Panc1 (cell line): ENCODE data around the gene DCAF8. TPM values are rescaled to one million over a fixed set of nuclear protein-coding genes. Genes with fewer than 3 reads are reported as not detected.

Experiments
- ATAC-seq: fragments of 200-7000 bp; cut with Tn5 transposase; 2 replicates; pipeline ENCODE4 v1.9.1; 2020; ENCODE audit warnings: mild to moderate bottlenecking, moderate library complexity
- BruUV-seq: library from RNA; stranded (reverse); fragments of 400-500 nt; replicated peaks from 2 replicates; lab custom pipeline; 2021; lab: Mats Ljungman, UMichigan
- CTCF ChIA-PET: fragments of 300-600 bp; sonication (Branson Sonifier 250); formaldehyde crosslinking; loops from one replicate; lab custom pipeline; 2022; ENCODE audit warnings: antibody characterized with exemption; lab: Charles Lee
- POLR2A ChIA-PET: fragments of 300-600 bp; sonication (Branson Sonifier 250); formaldehyde crosslinking; loops from one replicate; lab custom pipeline; 2022; ENCODE audit warnings: antibody characterized with exemption; lab: Charles Lee
- DNase-seq: peaks from one replicate; pipeline ENCODE4 v3.0.0-alpha.2; 2010; ENCODE audit warnings: low read depth, low spot score
- H3K27ac ChIP-seq: 2 replicates; pipeline ENCODE4 v1.5.1; 2011; ENCODE audit warnings: mild to moderate bottlenecking, low read length, inconsistent platforms
- H3K27me3 ChIP-seq: fragments of 200-500 bp; sonication (Bioruptor generic); 2 replicates; pipeline ENCODE4 v1.6.0; 2014; ENCODE audit warnings: low read length, inconsistent platforms; ENCODE audit not compliant: control insufficient read depth, insufficient read depth
- H3K36me3 ChIP-seq: fragments of 200-500 bp; sonication (Bioruptor generic); 2 replicates; pipeline ENCODE4 v1.5.1; 2014; ENCODE audit warnings: inconsistent platforms, mild to moderate bottlenecking, low read length, moderate library complexity; ENCODE audit not compliant: control insufficient read depth, insufficient read depth
- H3K4me1 ChIP-seq: 2 replicates; pipeline ENCODE4 v1.5.1; 2011; ENCODE audit warnings: inconsistent platforms, mild to moderate bottlenecking, low read length, moderate library complexity; ENCODE audit not compliant: control insufficient read depth, insufficient read depth
- H3K4me3 ChIP-seq, 2 experiments: 2 replicates each; pipeline ENCODE4 v1.5.1; 2011 to 2012; ENCODE audit warnings: low read depth in 2 of 2, low read length in 2 of 2, mild to moderate bottlenecking in 2 of 2, inconsistent platforms in 1 of 2, moderate library complexity in 1 of 2
- H3K9me3 ChIP-seq: fragments of 200-500 bp; sonication (Bioruptor generic); 2 replicates; pipeline ENCODE4 v1.5.1; 2014; ENCODE audit warnings: low read depth, mild to moderate bottlenecking, inconsistent platforms, low read length, moderate library complexity; ENCODE audit not compliant: control insufficient read depth, insufficient read depth
- CTCF ChIP-seq: fragments of 450-650 bp; IDR thresholded peaks from 2 replicates; pipeline ENCODE4 v1.5.1; 2017; ENCODE audit warnings: mild to moderate bottlenecking
- POLR2AphosphoS5 ChIP-seq: IDR thresholded peaks from 2 replicates; pipeline ENCODE4 v1.6.1; 2012; ENCODE audit warnings: mild to moderate bottlenecking, low read depth, low read length, moderate library complexity
- SIN3A ChIP-seq: IDR thresholded peaks from 2 replicates; pipeline ENCODE4 v1.6.1; 2012; ENCODE audit warnings: low read depth, mild to moderate bottlenecking, low read length, moderate library complexity, borderline replicate concordance; ENCODE audit not compliant: insufficient read depth
- TCF7L2 ChIP-seq: IDR thresholded peaks from 2 replicates; pipeline ENCODE4 v1.6.1; 2011; ENCODE audit warnings: mild to moderate bottlenecking, low read depth, low read length, inconsistent platforms
- in situ Hi-C: cut with HindIII; loops from 2 replicates; pipeline ENCODE4 v1.10.0; 2016; ENCODE audit warnings: low sequenced_read_pairs, low pct_unique_long_range_greater_than_20kb
- intact Hi-C: fragments of 100-400 bp; cut with micrococcal nuclease; formaldehyde crosslinking; loops from one replicate; pipeline ENCODE4 v1.10.0; 2022; ENCODE audit not compliant: unreplicated experiment
- total RNA-seq: library from RNA; stranded (reverse); gene quantifications from one replicate; pipeline ENCODE4 v1.2.1, GENCODE V29; 2021; ENCODE audit not compliant: unreplicated experiment
- TF ChIP-seq, protein P1 (sequence below), 2 experiments: IDR thresholded peaks; 2 replicates each; pipeline ENCODE4 v1.6.1; 2011 to 2012; ENCODE audit warnings: low read depth in 2 of 2, control low read depth in 1 of 2, low read length in 1 of 2, mild to moderate bottlenecking in 1 of 2, moderate library complexity in 1 of 2; ENCODE audit not compliant: insufficient read depth in 1 of 2

Gene DCAF8
- total RNA-seq, 1 experiment from 2014 or later, result 127 TPM

DNA sequence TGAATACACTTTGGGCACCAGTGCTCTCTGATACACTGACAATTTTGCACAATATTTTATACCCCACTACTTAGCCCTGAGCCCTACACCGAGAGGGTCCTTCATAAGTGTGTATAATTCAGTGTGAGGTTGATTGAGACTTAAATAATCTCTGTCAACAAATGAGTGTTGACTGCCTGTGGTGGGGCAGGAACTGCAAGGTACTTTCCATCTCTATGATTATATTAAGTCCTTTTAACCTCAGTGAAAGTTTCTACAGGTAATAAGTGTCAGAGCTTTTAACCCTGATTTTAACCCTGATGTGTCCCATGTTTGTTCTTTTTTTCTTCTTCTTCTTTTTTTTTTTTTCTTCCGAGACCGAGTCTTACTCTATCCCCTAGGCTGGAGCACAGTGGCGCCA is 66.2 kb downstream of the DCAF8 start:
- ChIA-PET POLR2A (interaction anchor here (1.0 kb wide), 1 partner anchor 48 kb away, joined by 3 read pairs; no protein-coding TSS in a partner anchor), CTCF (interaction anchor here (0.6 to 0.7 kb wide), 2 partner anchors 25 to 467 kb away, joined by 5 to 6 read pairs; no protein-coding TSS in a partner anchor)
- intact Hi-C loops (loop anchor here (10.0 kb wide), 1 partner anchor 91 kb away; no protein-coding TSS in a partner anchor), in situ Hi-C loops (no loop called here)
- H3K4me1 ChIP-seq, result peaks cover 7% of the 10 kb centered on the region; the same call in 1 of the 2 replicates
- no peaks in the 10 kb centered on the region for H3K36me3 ChIP-seq
- no peak overlapping the region for H3K4me3 ChIP-seq
- TF ChIP-seq SIN3A, result no peak
- no peak for TF ChIP-seq TCF7L2
- TF ChIP-seq, protein P1, sequence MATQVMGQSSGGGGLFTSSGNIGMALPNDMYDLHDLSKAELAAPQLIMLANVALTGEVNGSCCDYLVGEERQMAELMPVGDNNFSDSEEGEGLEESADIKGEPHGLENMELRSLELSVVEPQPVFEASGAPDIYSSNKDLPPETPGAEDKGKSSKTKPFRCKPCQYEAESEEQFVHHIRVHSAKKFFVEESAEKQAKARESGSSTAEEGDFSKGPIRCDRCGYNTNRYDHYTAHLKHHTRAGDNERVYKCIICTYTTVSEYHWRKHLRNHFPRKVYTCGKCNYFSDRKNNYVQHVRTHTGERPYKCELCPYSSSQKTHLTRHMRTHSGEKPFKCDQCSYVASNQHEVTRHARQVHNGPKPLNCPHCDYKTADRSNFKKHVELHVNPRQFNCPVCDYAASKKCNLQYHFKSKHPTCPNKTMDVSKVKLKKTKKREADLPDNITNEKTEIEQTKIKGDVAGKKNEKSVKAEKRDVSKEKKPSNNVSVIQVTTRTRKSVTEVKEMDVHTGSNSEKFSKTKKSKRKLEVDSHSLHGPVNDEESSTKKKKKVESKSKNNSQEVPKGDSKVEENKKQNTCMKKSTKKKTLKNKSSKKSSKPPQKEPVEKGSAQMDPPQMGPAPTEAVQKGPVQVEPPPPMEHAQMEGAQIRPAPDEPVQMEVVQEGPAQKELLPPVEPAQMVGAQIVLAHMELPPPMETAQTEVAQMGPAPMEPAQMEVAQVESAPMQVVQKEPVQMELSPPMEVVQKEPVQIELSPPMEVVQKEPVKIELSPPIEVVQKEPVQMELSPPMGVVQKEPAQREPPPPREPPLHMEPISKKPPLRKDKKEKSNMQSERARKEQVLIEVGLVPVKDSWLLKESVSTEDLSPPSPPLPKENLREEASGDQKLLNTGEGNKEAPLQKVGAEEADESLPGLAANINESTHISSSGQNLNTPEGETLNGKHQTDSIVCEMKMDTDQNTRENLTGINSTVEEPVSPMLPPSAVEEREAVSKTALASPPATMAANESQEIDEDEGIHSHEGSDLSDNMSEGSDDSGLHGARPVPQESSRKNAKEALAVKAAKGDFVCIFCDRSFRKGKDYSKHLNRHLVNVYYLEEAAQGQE (IDR thresholded peaks at IDR 0.05; ENCODE audit: insufficient read depth in 1 of 2, low read depth in 2 of 2, low read length in 1 of 2), result no peak
- TF ChIP-seq CTCF, result no peak
- no peak for TF ChIP-seq POLR2AphosphoS5
- no peak overlapping the region for H3K27ac ChIP-seq
- no peaks in the 10 kb centered on the region for H3K9me3 ChIP-seq
- no peaks in the 10 kb centered on the region for H3K27me3 ChIP-seq
- no peak for ATAC-seq
- no peak for DNase-seq
- BruUV-seq, result no TSS peak

DNA sequence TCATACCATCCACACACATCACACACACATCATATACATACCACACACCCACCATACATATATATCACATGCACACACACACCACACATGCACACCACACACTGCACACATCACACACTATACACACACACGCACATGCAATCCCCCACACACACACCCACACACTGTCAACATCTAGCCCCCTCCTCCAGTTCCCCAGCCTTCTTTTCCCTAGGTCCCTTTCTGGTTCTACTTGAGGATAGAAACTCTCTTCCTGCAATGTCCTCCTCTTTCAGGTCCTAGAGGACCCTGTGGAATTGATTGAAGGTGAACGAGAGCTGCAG is 67.7 kb downstream of the DCAF8 start:
- H3K4me1 ChIP-seq, result peaks cover 7% of the 10 kb centered on the region; the same call in 1 of the 2 replicates
- ATAC-seq, result no peak
- intact Hi-C loops (loop anchor here (10.0 kb wide), 1 partner anchor 90 kb away; no protein-coding TSS in a partner anchor), in situ Hi-C loops (no loop called here)
- no TSS peak for BruUV-seq
- TF ChIP-seq SIN3A (no peak), CTCF (no peak), POLR2AphosphoS5 (no peak), TCF7L2 (no peak)
- TF ChIP-seq, protein P1 (IDR thresholded peaks at IDR 0.05; ENCODE audit: insufficient read depth in 1 of 2, low read depth in 2 of 2, low read length in 1 of 2), result no peak
- POLR2A ChIA-PET, result no interaction called here
- H3K9me3 ChIP-seq, result no peaks in the 10 kb centered on the region
- no peak overlapping the region for H3K4me3 ChIP-seq
- H3K36me3 ChIP-seq, result no peaks in the 10 kb centered on the region
- DNase-seq, result no peak
- no peaks in the 10 kb centered on the region for H3K27me3 ChIP-seq
- CTCF ChIA-PET, result interaction anchor here (0.7 kb wide), 1 partner anchor 36 kb away, joined by 4 read pairs; no protein-coding TSS in a partner anchor
- H3K27ac ChIP-seq, result no peak overlapping the region
